Chondrocyte (in vitro differentiated cells): ENCODE measurements around the gene PTPDC1. TPM values are rescaled to one million over a fixed set of nuclear protein-coding genes. Genes with fewer than 3 reads are reported as not detected.
"Not testable (repeated sequence)": the region's sequence is repeated elsewhere in the genome, so short reads cannot be mapped to it uniquely, and the experiment has no call there.

ENCODE experiments used
- DNase-seq: peaks from one replicate; pipeline ENCODE4 v3.0.0; 2021; ENCODE audit warnings: mixed read lengths, low spot score
- H3K27ac Mint-ChIP-seq: one replicate; pipeline ENCODE4 v1.8.0; 2021; ENCODE audit warnings: mild to moderate bottlenecking, moderate library complexity, mixed read lengths; ENCODE audit not compliant: unreplicated experiment
- H3K27me3 Mint-ChIP-seq: 2 replicates; pipeline ENCODE4 v1.8.0; 2021; ENCODE audit warnings: low read depth, mixed read lengths
- H3K36me3 Mint-ChIP-seq: 2 replicates; pipeline ENCODE4 v1.8.0; 2021; ENCODE audit warnings: low read depth, mixed read lengths
- H3K4me1 Mint-ChIP-seq: 2 replicates; pipeline ENCODE4 v1.8.0; 2021; ENCODE audit warnings: low read depth, mild to moderate bottlenecking, mixed read lengths
- H3K4me3 Mint-ChIP-seq: one replicate; pipeline ENCODE4 v1.8.0; 2021; ENCODE audit warnings: mild to moderate bottlenecking, moderate library complexity, mixed read lengths; ENCODE audit not compliant: unreplicated experiment
- H3K9me3 Mint-ChIP-seq: 2 replicates; pipeline ENCODE4 v1.8.0; 2021; ENCODE audit warnings: low read depth, mixed read lengths
- CTCF ChIP-seq: fragments of 200-600 bp; sonication (generic); IDR thresholded peaks from 2 replicates; pipeline ENCODE4 v1.5.0; 2021; ENCODE audit warnings: antibody characterized with exemption, mild to moderate bottlenecking, moderate library complexity
- total RNA-seq: library from RNA; stranded (reverse); gene quantifications from 3 replicates; pipeline ENCODE4 v1.2.1, GENCODE V29; 2021

PTPDC1 gene
- total RNA-seq, 1 donor from 2014 or later: 16.0 TPM

- no peak for DNase-seq
- Mint-ChIP-seq H3K4me1 (peaks cover 36% of the 10 kb centered on the region), H3K27ac (peak overlapping the region; percentile 60), H3K27me3 (no peaks in the 10 kb centered on the region), H3K36me3 (no peaks in the 10 kb centered on the region), H3K4me3 (no peak overlapping the region), H3K9me3 (no peaks in the 10 kb centered on the region)
- no peak for TF ChIP-seq CTCF
These were observed 2.5 kb downstream of the PTPDC1 start for GRCh38 chr9:94086486-94087345.

- peak overlapping the region; percentile 27 for H3K4me3 Mint-ChIP-seq
- peaks cover 32% of the 10 kb centered on the region for H3K4me1 Mint-ChIP-seq
- DNase-seq, H3K9me3 Mint-ChIP-seq, H3K27me3 Mint-ChIP-seq: not testable (repeated sequence)
- peak overlapping the region; percentile 12 for H3K27ac Mint-ChIP-seq
- H3K36me3 Mint-ChIP-seq: peaks cover 13% of the 10 kb centered on the region
These were observed 10.2 kb downstream of the PTPDC1 start for GRCh38 chr9:94094219-94095145.

- peaks cover 32% of the 10 kb centered on the region for H3K4me1 Mint-ChIP-seq
- no peaks in the 10 kb centered on the region for H3K27me3 Mint-ChIP-seq
- no peak for DNase-seq
- H3K4me3 Mint-ChIP-seq: no peak overlapping the region
- no peak overlapping the region for H3K27ac Mint-ChIP-seq
- H3K36me3 Mint-ChIP-seq: peaks cover 15% of the 10 kb centered on the region
- no peaks in the 10 kb centered on the region for H3K9me3 Mint-ChIP-seq
- no peak for TF ChIP-seq CTCF
These were observed 12.7 kb downstream of the PTPDC1 start for GRCh38 chr9:94096819-94097577.

GRCh38 chr9:94097788-94098414 is 13.6 kb downstream of the PTPDC1 start:
- H3K4me1 Mint-ChIP-seq: peaks cover 32% of the 10 kb centered on the region
- TF ChIP-seq CTCF: no peak
- H3K4me3 Mint-ChIP-seq: no peak overlapping the region
- H3K27ac Mint-ChIP-seq: peak overlapping the region; percentile 45
- no peaks in the 10 kb centered on the region for H3K27me3 Mint-ChIP-seq
- peaks cover 18% of the 10 kb centered on the region for H3K36me3 Mint-ChIP-seq
- DNase-seq: no peak
- H3K9me3 Mint-ChIP-seq: no peaks in the 10 kb centered on the region

GRCh38 chr9:94100152-94100879 is 16.1 kb downstream of the PTPDC1 start:
- Mint-ChIP-seq H3K4me3 (no peak overlapping the region), H3K27ac (no peak overlapping the region), H3K36me3 (peaks cover 23% of the 10 kb centered on the region), H3K27me3 (no peaks in the 10 kb centered on the region), H3K9me3 (no peaks in the 10 kb centered on the region), H3K4me1 (peaks cover 17% of the 10 kb centered on the region)
- no peak for DNase-seq
- TF ChIP-seq CTCF: no peak
